GM20000 (cell line): ENCODE results near the gene RPS16.

Source experiments
- DNase-seq: peaks from one replicate; pipeline ENCODE4 v3.0.0; 2012; ENCODE audit warnings: low spot score
- CTCF ChIP-seq: IDR thresholded peaks from 2 replicates; pipeline ENCODE4 v1.5.1; 2012; ENCODE audit warnings: mild to moderate bottlenecking, control low read depth; ENCODE audit errors: extremely low read depth, missing control alignments

Gene RPS16

DNA sequence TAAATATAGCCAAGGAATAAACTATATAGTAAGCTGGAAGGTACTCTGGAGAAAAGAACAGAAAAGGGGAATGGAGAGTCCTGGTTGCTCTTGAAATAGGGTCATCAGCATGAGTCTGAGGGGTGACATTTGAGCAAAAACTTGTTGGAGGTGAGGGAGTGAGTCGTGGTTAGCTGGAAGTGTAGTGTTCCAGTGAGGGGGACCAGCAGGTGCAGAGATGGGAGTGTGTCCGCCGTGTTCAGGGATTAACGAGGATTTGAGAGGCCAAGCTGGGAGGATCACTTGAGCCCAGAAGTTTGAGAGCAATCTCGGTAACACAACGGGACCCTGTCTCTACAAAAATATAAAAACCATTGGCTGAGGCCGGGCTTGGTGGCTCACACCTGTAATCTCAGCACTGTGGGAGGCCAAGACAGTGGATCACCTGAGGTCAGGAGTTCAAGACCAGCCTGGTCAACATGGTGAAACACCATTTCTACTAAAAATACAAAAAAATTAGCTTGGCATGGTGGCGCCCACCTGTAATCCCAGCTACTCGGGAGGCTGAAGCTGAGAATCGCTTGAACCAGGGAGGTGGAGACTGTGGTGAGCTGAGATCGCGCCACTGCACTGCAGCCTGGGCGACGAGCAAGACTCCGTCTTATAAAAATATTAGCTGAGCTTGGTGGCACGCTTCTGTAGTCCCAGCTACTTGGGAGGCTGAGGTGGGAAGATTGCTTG, 10.8 kb upstream of the RPS16 start:
- no peak for DNase-seq
- TF ChIP-seq CTCF, result no peak

GRCh38 chr19:39445196-39446111, 9.7 kb upstream of the RPS16 start, which contains the start of gene SUPT5H:
TSS of gene SUPT5H (plus strand) at chr19:39445582. CDS start at chr19:39445891, 309 bp downstream.
- TF ChIP-seq CTCF, result no peak
- peak; percentile 93 for DNase-seq

DNA sequence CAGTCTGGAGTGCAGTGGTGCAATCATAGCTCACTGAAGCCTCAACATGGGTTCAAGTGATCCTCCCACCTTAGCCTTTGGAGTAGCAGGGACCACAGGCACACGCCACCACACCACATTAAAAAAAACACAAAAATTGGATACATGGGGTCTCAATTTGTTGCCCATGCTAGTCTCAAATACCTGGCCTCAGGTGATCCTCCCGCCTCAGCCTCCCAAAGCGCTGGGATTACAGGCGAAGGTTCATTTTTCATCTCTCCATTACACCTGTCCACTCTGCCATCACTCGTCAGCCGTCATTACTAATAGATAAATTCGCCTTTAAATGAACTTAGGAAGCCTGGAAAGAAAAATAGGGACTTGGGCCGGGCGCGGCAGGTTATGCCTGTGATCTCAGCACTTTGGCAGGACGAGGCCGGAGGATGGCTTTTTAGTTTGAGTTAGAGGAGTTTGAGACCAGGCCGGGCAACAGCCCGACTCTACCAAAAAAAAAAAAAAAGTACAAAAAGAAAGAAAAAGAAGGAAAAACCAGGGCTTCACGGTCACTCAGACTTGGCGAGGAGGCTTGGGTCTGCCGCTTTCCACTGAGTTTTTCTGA, 8.9 kb upstream of the RPS16 start:
- no peak for DNase-seq
- TF ChIP-seq CTCF, result no peak

- no peak for TF ChIP-seq CTCF
- no peak for DNase-seq
Measured at GRCh38 chr19:39438270-39438934, 2.7 kb upstream of the RPS16 start.

GRCh38 chr19:39436350-39436716, 584 bp upstream of the RPS16 start:
- TF ChIP-seq CTCF, result no peak
- no peak for DNase-seq

DNA sequence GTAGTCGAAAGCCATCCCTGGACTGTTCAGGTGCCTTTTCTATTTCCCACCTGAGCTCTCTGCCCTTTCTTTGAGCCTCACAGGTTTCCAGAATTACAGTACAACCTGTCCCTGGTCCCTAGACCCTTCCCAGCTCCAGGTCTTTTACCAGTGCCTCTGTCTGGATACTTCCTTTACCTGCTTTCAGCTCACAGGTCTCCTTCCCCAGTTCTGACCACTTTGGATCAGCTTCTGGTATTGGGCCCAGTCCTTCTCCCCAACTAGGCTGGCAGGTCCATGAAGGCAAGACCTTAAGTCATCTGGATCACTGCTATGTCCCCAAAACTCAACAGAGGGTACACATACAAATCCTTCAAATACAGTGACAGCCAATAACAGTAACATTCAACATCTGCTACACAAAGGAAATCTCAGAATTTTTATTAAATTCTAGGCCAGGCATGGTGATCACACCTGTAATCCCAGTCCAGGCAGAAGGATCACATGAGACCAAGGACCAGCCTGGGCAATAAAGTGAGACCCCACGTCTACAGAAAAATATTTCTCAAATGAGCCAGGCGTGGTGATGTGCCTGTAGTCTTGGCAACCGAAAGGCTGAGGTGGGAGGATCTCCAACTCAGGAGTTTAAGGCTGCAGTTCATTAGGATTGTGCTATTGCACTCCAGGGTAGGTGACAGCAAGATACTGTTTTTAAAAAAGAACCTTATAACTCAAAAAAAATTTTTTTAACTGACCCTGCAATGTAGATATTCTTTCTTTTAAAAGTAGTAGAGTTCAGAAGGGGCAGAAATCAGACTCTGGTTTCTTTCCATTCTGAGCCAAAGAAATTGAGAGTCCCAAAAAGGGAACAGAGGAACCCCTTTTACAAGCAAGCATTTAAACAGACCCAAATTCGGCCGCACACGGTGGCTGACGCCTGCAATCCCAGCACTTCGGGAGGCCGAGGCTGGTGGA, 1.3 kb downstream of the RPS16 start:
- no peak for TF ChIP-seq CTCF
- no peak for DNase-seq
